Activated CD8-positive, alpha-beta T cell treated with anti-CD3 and anti-CD28 coated beads for 36 hours (primary cell): Measurements from ENCODE around the gene SEPTIN3. TPM values are rescaled to one million over a fixed set of nuclear protein-coding genes. Genes with fewer than 3 reads are reported as not detected.
A peak's percentile ranks its signal among the peaks of the same experiment; 100 is the strongest.

ENCODE experiments used
- ATAC-seq: fragments of 200-7000 bp; cut with Tn5 transposase; one replicate; pipeline ENCODE4 v1.10.0; 2021; ENCODE audit warnings: mild to moderate bottlenecking, moderate library complexity
- CTCF ChIA-PET: fragments of 350-600 bp; sonication (Branson Sonifier 250); formaldehyde crosslinking; loops from one replicate; lab custom pipeline; 2021; ENCODE audit warnings: antibody characterized with exemption; lab: Charles Lee
- POLR2A ChIA-PET: fragments of 350-600 bp; sonication (Branson Sonifier 250); formaldehyde crosslinking; loops from one replicate; lab custom pipeline; 2021; ENCODE audit warnings: antibody characterized with exemption; lab: Charles Lee
- DNase-seq: peaks from one replicate; pipeline ENCODE4 v3.0.0-alpha.2; 2020
- H3K27ac Mint-ChIP-seq: one replicate; pipeline ENCODE4 v1.8.0; 2021; ENCODE audit warnings: mild to moderate bottlenecking, mixed read lengths
- H3K27me3 Mint-ChIP-seq: one replicate; pipeline ENCODE4 v1.8.0; 2021; ENCODE audit warnings: mixed read lengths
- H3K36me3 Mint-ChIP-seq: one replicate; pipeline ENCODE4 v1.8.0; 2021; ENCODE audit warnings: low read depth, mixed read lengths
- H3K4me1 Mint-ChIP-seq: one replicate; pipeline ENCODE4 v1.8.0; 2021; ENCODE audit warnings: low read depth, mixed read lengths
- H3K4me3 Mint-ChIP-seq: one replicate; pipeline ENCODE4 v1.8.0; 2021; ENCODE audit warnings: mild to moderate bottlenecking, moderate library complexity, mixed read lengths
- H3K9me3 Mint-ChIP-seq: one replicate; pipeline ENCODE4 v1.8.0; 2021; ENCODE audit warnings: mixed read lengths
- CTCF ChIP-seq: fragments of 200-600 bp; IDR thresholded peaks from one replicate; pipeline ENCODE4 v1.8.0; 2022; ENCODE audit warnings: antibody characterized with exemption, mild to moderate bottlenecking
- intact Hi-C: fragments of 100-400 bp; cut with micrococcal nuclease; formaldehyde crosslinking; loops from one replicate; pipeline ENCODE4 v1.10.0; 2022
- total RNA-seq, 2 experiments: library from RNA; stranded (reverse); gene quantifications; one replicate each; pipeline ENCODE4 v1.2.3, GENCODE V29; 2021

The SEPTIN3 gene
- total RNA-seq, 2 experiments from 2014 or later = 0.20 to 0.36 TPM

- H3K36me3 Mint-ChIP-seq = no peaks in the 10 kb centered on the region
- CTCF ChIA-PET = interaction anchor here (0.7 to 1.9 kb wide), 4 partner anchors 17 to 210 kb away, joined by 3 to 4 read pairs (median 3); partner anchors contain the start of gene CENPM
Observed at GRCh38 chr22:41963453-41964111, 5.7 kb upstream of the SEPTIN3 start.

GRCh38 chr22:41964112-41964491 is 5.1 kb upstream of the SEPTIN3 start:
- ChIA-PET POLR2A (interaction anchor here (1.0 kb wide), 1 partner anchor 24 kb away, joined by 3 read pairs; no protein-coding TSS in a partner anchor), CTCF (interaction anchor here (0.7 to 1.9 kb wide), 4 partner anchors 14 to 210 kb away, joined by 3 to 4 read pairs (median 3); partner anchors contain the start of gene CENPM)
- Mint-ChIP-seq H3K36me3 (no peaks in the 10 kb centered on the region), H3K4me3 (no peak overlapping the region), H3K9me3 (no peaks in the 10 kb centered on the region), H3K27ac (no peak overlapping the region), H3K4me1 (no peaks in the 10 kb centered on the region), H3K27me3 (no peaks in the 10 kb centered on the region)
- intact Hi-C loops = no loop called here
- TF ChIP-seq CTCF = no peak
- DNase-seq = no peak
- no peak for ATAC-seq

More at GRCh38 chr22:41963453-41964111, 5.7 kb upstream of the SEPTIN3 start:
- POLR2A ChIA-PET = no interaction called here
- no peak for TF ChIP-seq CTCF
- Mint-ChIP-seq H3K27me3 (no peaks in the 10 kb centered on the region), H3K4me1 (no peaks in the 10 kb centered on the region), H3K9me3 (no peaks in the 10 kb centered on the region), H3K27ac (no peak overlapping the region), H3K4me3 (no peak overlapping the region)
- intact Hi-C loops = no loop called here
- DNase-seq (no peak), ATAC-seq (no peak)

DNA sequence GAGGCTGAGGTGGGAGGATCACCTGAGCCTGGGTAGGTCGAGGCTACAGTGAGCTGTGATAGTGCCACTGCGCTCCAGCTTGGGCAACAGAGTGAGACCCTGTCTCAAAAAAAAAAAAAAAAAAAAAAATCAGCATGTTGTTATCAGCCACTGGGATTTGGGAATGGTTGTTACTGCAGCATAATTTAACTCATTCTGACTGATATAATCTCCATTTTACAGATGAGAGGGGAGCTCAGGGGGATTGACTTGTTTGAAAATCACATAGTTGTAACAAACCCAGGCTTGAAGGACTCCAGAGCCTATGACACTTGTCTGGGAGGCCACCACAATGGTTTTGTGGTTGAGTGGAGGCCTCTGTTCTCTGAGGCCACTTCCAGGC is 3.0 kb upstream of the SEPTIN3 start:
- DNase-seq (no peak), ATAC-seq (no peak)
- ChIA-PET CTCF (interaction anchor here (1.0 to 2.0 kb wide), 6 partner anchors 9 to 473 kb away, joined by 3 to 10 read pairs (median 4); partner anchors contain the start of gene NDUFA6), POLR2A (interaction anchor here (1.1 kb wide), 1 partner anchor 124 kb away, joined by 3 read pairs; no protein-coding TSS in a partner anchor)
- no peaks in the 10 kb centered on the region for H3K36me3 Mint-ChIP-seq
- TF ChIP-seq CTCF = no peak
- no peak overlapping the region for H3K27ac Mint-ChIP-seq
- no peaks in the 10 kb centered on the region for H3K27me3 Mint-ChIP-seq
- intact Hi-C loops = no loop called here
- no peaks in the 10 kb centered on the region for H3K4me1 Mint-ChIP-seq
- H3K4me3 Mint-ChIP-seq = no peak overlapping the region
- no peaks in the 10 kb centered on the region for H3K9me3 Mint-ChIP-seq

DNA sequence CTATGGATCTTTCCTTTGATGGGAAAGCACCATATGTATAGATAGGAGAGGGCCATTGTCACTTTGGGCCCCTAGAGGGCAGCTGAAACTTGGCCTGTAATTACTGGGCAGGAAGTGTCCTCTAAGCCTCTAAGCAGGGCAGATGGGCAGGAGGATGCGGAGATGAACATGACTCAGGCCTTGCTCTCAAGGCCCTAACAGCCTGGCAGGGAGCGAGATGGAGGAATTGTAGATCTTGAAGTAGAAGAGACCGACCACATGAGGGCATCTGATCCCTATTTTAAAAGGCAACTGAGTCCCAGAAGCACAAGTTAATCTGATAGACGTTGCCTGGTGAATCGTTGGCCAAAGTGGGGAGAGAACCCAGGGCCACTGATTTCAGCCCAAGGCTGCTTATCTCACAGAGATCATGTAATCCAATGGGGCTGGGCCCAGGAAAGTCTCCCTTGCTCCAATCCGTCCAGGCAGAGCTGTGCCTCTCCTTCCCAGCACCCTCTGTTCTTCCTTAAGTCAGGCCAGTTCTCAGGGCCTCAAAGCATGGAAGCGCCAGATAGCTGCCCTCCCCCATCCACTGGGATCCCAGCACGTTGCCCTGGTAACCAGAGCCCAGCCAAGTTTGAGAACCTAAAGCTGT is 2.5 kb upstream of the SEPTIN3 start:
- Mint-ChIP-seq H3K9me3 (no peaks in the 10 kb centered on the region), H3K27ac (no peak overlapping the region), H3K27me3 (no peaks in the 10 kb centered on the region), H3K4me1 (no peaks in the 10 kb centered on the region), H3K4me3 (no peak overlapping the region), H3K36me3 (no peaks in the 10 kb centered on the region)
- DNase-seq = peak; percentile 65
- TF ChIP-seq CTCF = peak; percentile 28
- ChIA-PET CTCF (interaction anchor here (0.7 to 2.0 kb wide), 15 partner anchors 9 to 478 kb away, joined by 3 to 10 read pairs (median 3); partner anchors contain the start of gene NDUFA6), POLR2A (interaction anchor here (1.1 kb wide), 1 partner anchor 123 kb away, joined by 3 read pairs; no protein-coding TSS in a partner anchor)
- ATAC-seq = peak; percentile 84
- intact Hi-C loops = no loop called here
